GM18505 (cell line): ENCODE results near the gene TRIM33.

Experiments
- ATAC-seq: cut with Tn5 transposase; IDR thresholded peaks from one replicate; pipeline ENCODE4 v1.9.1; 2021; ENCODE audit not compliant: unreplicated experiment
- POLR2A ChIP-seq: IDR thresholded peaks from 4 replicates; pipeline ENCODE4 v1.6.1; 2011; ENCODE audit warnings: borderline replicate concordance; ENCODE audit not compliant: insufficient read depth, insufficient read length; ENCODE audit errors: extremely low read depth

Gene TRIM33

GRCh38 chr1:114511032-114511785 is at the start of gene TRIM33:
TSS of gene TRIM33 (minus strand) at chr1:114511203. CDS start at chr1:114511076, 127 bp downstream.
- ATAC-seq: peak; percentile 82
- peak; percentile 97 for TF ChIP-seq POLR2A

- no peak for TF ChIP-seq POLR2A
- ATAC-seq: no peak
Measured at GRCh38 chr1:114559356-114559755, 48.4 kb upstream of the TRIM33 start.

GRCh38 chr1:114558544-114558943 is 47.5 kb upstream of the TRIM33 start:
- no peak for ATAC-seq
- TF ChIP-seq POLR2A: no peak

GRCh38 chr1:114554577-114554976 is 43.6 kb upstream of the TRIM33 start:
- no peak for ATAC-seq
- TF ChIP-seq POLR2A: no peak

- no peak for TF ChIP-seq POLR2A
- no peak for ATAC-seq
Measured at GRCh38 chr1:114552106-114552639, 41.2 kb upstream of the TRIM33 start.

- no peak for ATAC-seq
- TF ChIP-seq POLR2A: no peak
Measured at GRCh38 chr1:114551400-114551799, 40.4 kb upstream of the TRIM33 start.

- TF ChIP-seq POLR2A: no peak
- no peak for ATAC-seq
Measured at GRCh38 chr1:114550336-114550735, 39.3 kb upstream of the TRIM33 start.

- TF ChIP-seq POLR2A: no peak
- no peak for ATAC-seq
Measured at GRCh38 chr1:114549137-114549536, 38.1 kb upstream of the TRIM33 start.

GRCh38 chr1:114547076-114547475 is 36.1 kb upstream of the TRIM33 start:
- TF ChIP-seq POLR2A: no peak
- no peak for ATAC-seq

- TF ChIP-seq POLR2A: no peak
- no peak for ATAC-seq
Measured at GRCh38 chr1:114545796-114546195, 34.8 kb upstream of the TRIM33 start.

GRCh38 chr1:114545315-114545714 is 34.3 kb upstream of the TRIM33 start:
- TF ChIP-seq POLR2A: no peak
- no peak for ATAC-seq

- no peak for TF ChIP-seq POLR2A
- ATAC-seq: no peak
Measured at GRCh38 chr1:114540821-114541220, 29.8 kb upstream of the TRIM33 start.

- ATAC-seq: no peak
Measured at GRCh38 chr1:114540272-114540671, 29.3 kb upstream of the TRIM33 start.

GRCh38 chr1:114536043-114536442 is 25.0 kb upstream of the TRIM33 start:
- no peak for ATAC-seq
- no peak for TF ChIP-seq POLR2A

More at GRCh38 chr1:114540272-114540671, 29.3 kb upstream of the TRIM33 start:
- TF ChIP-seq POLR2A: no peak
